ENCODE results near the gene NCKAP1.

NCKAP1 gene

GRCh38 chr2:183000846-183001245 is 37.4 kb downstream of the NCKAP1 start:
- Histone ChIP-seq H2BK120ac (ENCODE audit: low read depth, low read length) (no peak overlapping the region), H3K23ac (ENCODE audit: low read depth, low read length, poor library complexity) (no peak overlapping the region), H3K14ac (ENCODE audit: low read length) (no peak overlapping the region), H2BK15ac (ENCODE audit: low read length) (no peak overlapping the region), H3K36me3 (replicated peaks in 1 of 2; ENCODE audit: control insufficient read depth in 2 of 2, insufficient read depth in 2 of 2, low read length in 2 of 2) (peaks cover 4 to 73% of the 10 kb centered on the region in 2 donors), H4K8ac (ENCODE audit: low read depth, low read length) (no peak overlapping the region), H3K4me2 (ENCODE audit: insufficient read depth, low read length, poor library complexity, severe bottlenecking) (no peak overlapping the region), H3K79me1 (ENCODE audit: low read depth, low read length) (no peaks in the 10 kb centered on the region), H3K9me3 (replicated peaks in 1 of 2; ENCODE audit: control insufficient read depth in 2 of 2, insufficient read depth in 1 of 2, low read depth in 1 of 2, low read length in 2 of 2) (peaks cover 0 to 16% of the 10 kb centered on the region in 2 donors), H3K18ac (ENCODE audit: low read length) (no peak overlapping the region), H3K4ac (ENCODE audit: low read length) (no peak overlapping the region), H2AFZ (ENCODE audit: low read length) (no peak overlapping the region), H3K4me3 (ENCODE audit: low read length in 2 of 2) (no peak overlapping the region), H2BK12ac (ENCODE audit: low read length) (no peak overlapping the region), H3K27ac (replicated peaks; ENCODE audit: low read length) (no peak overlapping the region), H3K4me1 (ENCODE audit: control insufficient read depth in 2 of 2, insufficient read depth in 1 of 2, low read depth in 1 of 2, low read length in 2 of 2) (no peaks in the 10 kb centered on the region), H3K27me3 (ENCODE audit: control insufficient read depth in 3 of 3, insufficient read depth in 3 of 3, low read depth in 1 of 3, low read length in 3 of 3) (no peaks in the 10 kb centered on the region), H3K9ac (ENCODE audit: low read depth, low read length, poor library complexity) (no peak overlapping the region), H2AK5ac (ENCODE audit: low read depth, low read length) (no peak overlapping the region), H2BK5ac (ENCODE audit: low read length) (no peak overlapping the region), H4K91ac (ENCODE audit: low read depth, low read length, poor library complexity) (no peak overlapping the region)
- no peak for DNase-seq (ENCODE audit: low spot score)
- WGBS, 2 donors (ENCODE audit: extremely low coverage in 2 of 2, insufficient read length in 2 of 2, insufficient replicate concordance in 1 of 2) = no CpG with 5 or more reads among the region's 10 CpGs

DNA sequence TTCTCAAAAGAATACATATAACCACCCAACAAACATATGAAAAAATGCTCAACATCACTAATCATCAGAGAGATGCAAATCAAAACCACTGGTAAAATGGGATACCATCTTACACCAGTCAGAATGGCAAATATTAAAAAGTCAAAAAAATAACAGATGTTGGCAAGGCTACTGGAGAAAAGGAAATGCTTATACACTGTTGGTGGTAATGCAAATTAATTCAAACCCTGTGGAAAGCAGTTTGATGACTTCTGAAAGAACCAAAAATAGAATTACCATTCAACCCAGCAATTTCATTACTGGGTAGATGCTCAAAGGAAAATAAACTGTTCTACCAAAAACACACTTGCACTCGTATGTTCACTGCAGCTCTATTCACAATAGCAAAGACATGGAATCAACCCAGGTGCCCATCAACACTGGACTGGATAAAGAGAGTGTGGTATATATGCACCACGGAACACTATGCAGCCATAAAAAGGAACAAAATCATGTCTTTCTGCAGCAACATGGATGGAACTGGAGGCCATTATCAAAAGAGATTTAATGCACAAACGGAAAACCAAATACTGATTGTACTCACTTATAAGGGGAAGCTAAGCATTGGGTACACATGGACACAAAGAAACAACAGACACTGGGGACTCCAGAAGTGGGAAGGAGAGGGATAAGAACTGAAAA is 38.8 kb downstream of the NCKAP1 start:
- H3K36me3 ChIP-seq (replicated peaks in 1 of 2; ENCODE audit: control insufficient read depth in 2 of 2, insufficient read depth in 2 of 2, low read length in 2 of 2) = peaks cover 4 to 87% of the 10 kb centered on the region in 2 donors

DNA sequence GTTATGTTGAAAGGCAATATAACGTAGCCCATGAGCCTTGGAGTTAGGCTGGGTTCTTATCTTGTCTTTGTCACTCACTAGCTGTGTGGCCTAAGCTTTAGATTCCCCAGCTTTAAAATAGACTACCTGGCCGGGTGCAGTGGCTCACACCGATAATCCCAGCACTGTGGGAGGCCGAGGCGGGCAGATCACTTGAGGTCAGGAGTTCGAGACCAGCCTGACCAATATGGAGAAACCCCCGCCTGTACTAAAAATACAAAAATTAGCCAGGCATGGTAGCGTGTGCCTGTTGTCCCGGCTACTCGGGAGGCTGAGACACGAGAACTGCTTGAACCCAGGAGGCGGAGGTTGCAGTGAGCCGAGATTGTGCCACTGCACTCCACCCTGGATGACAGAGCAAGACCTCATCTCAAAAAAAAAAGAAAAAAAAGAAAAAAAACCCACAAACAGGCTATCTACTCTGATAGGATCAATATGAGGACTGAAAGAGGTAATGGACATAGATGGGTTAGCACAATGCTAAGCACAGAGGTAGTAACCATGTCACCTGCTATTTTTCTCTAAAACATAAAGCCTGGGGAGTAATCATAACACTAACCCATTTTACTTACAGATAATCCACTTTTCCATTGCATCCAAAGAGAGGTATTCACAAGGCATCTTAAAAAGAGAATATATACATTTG is 43.9 kb downstream of the NCKAP1 start:
- Histone ChIP-seq H3K4me1 (ENCODE audit: control insufficient read depth in 2 of 2, insufficient read depth in 1 of 2, low read depth in 1 of 2, low read length in 2 of 2) (no peaks in the 10 kb centered on the region), H2BK120ac (ENCODE audit: low read depth, low read length) (no peak overlapping the region), H2BK12ac (ENCODE audit: low read length) (no peak overlapping the region), H3K4ac (ENCODE audit: low read length) (no peak overlapping the region), H3K14ac (ENCODE audit: low read length) (no peak overlapping the region), H4K8ac (ENCODE audit: low read depth, low read length) (no peak overlapping the region), H3K27ac (replicated peaks; ENCODE audit: low read length) (no peak overlapping the region), H3K4me3 (ENCODE audit: low read length in 2 of 2) (no peak overlapping the region), H3K79me1 (ENCODE audit: low read depth, low read length) (no peaks in the 10 kb centered on the region), H3K9me3 (replicated peaks in 1 of 2; ENCODE audit: control insufficient read depth in 2 of 2, insufficient read depth in 1 of 2, low read depth in 1 of 2, low read length in 2 of 2) (peaks cover 0 to 2% of the 10 kb centered on the region in 2 donors), H2BK5ac (ENCODE audit: low read length) (no peak overlapping the region), H3K4me2 (ENCODE audit: insufficient read depth, low read length, poor library complexity, severe bottlenecking) (no peak overlapping the region), H3K23ac (ENCODE audit: low read depth, low read length, poor library complexity) (no peak overlapping the region), H3K9ac (ENCODE audit: low read depth, low read length, poor library complexity) (no peak overlapping the region), H3K27me3 (ENCODE audit: control insufficient read depth in 3 of 3, insufficient read depth in 3 of 3, low read depth in 1 of 3, low read length in 3 of 3) (no peaks in the 10 kb centered on the region), H2AFZ (ENCODE audit: low read length) (no peak overlapping the region), H2BK15ac (ENCODE audit: low read length) (no peak overlapping the region), H4K91ac (ENCODE audit: low read depth, low read length, poor library complexity) (no peak overlapping the region), H2AK5ac (ENCODE audit: low read depth, low read length) (no peak overlapping the region), H3K18ac (ENCODE audit: low read length) (no peak overlapping the region), H3K36me3 (replicated peaks in 1 of 2; ENCODE audit: control insufficient read depth in 2 of 2, insufficient read depth in 2 of 2, low read length in 2 of 2) (peaks cover 3 to 95% of the 10 kb centered on the region in 2 donors)
- WGBS, 2 donors (ENCODE audit: extremely low coverage in 2 of 2, insufficient read length in 2 of 2, insufficient replicate concordance in 1 of 2) = no CpG with 5 or more reads among the region's 13 CpGs
- DNase-seq (ENCODE audit: low spot score) = no peak

More for the DNA sequence above, 38.8 kb downstream of the NCKAP1 start:
- H3K4me3 ChIP-seq (ENCODE audit: low read length in 2 of 2) = no peak overlapping the region
- no peak overlapping the region for H2BK120ac ChIP-seq (ENCODE audit: low read depth, low read length)
- no peak overlapping the region for H3K14ac ChIP-seq (ENCODE audit: low read length)
- H3K4me1 ChIP-seq (ENCODE audit: control insufficient read depth in 2 of 2, insufficient read depth in 1 of 2, low read depth in 1 of 2, low read length in 2 of 2) = no peaks in the 10 kb centered on the region
- no peak overlapping the region for H3K18ac ChIP-seq (ENCODE audit: low read length)
- no peak overlapping the region for H3K23ac ChIP-seq (ENCODE audit: low read depth, low read length, poor library complexity)
- no peak for DNase-seq (ENCODE audit: low spot score)
- H4K8ac ChIP-seq (ENCODE audit: low read depth, low read length) = no peak overlapping the region
- H4K91ac ChIP-seq (ENCODE audit: low read depth, low read length, poor library complexity) = no peak overlapping the region
- H2BK15ac ChIP-seq (ENCODE audit: low read length) = no peak overlapping the region
- H3K27me3 ChIP-seq (ENCODE audit: control insufficient read depth in 3 of 3, insufficient read depth in 3 of 3, low read depth in 1 of 3, low read length in 3 of 3) = no peaks in the 10 kb centered on the region
- peaks cover 0 to 16% of the 10 kb centered on the region in 2 donors for H3K9me3 ChIP-seq (replicated peaks in 1 of 2; ENCODE audit: control insufficient read depth in 2 of 2, insufficient read depth in 1 of 2, low read depth in 1 of 2, low read length in 2 of 2)
- no peaks in the 10 kb centered on the region for H3K79me1 ChIP-seq (ENCODE audit: low read depth, low read length)
- no CpG with 5 or more reads among the region's 3 CpGs for WGBS, 2 donors (ENCODE audit: extremely low coverage in 2 of 2, insufficient read length in 2 of 2, insufficient replicate concordance in 1 of 2)
- H3K4me2 ChIP-seq (ENCODE audit: insufficient read depth, low read length, poor library complexity, severe bottlenecking) = no peak overlapping the region
- no peak overlapping the region for H2BK12ac ChIP-seq (ENCODE audit: low read length)
- no peak overlapping the region for H3K9ac ChIP-seq (ENCODE audit: low read depth, low read length, poor library complexity)
- no peak overlapping the region for H3K27ac ChIP-seq (replicated peaks; ENCODE audit: low read length)
- no peak overlapping the region for H2AFZ ChIP-seq (ENCODE audit: low read length)
- H2BK5ac ChIP-seq (ENCODE audit: low read length) = no peak overlapping the region
- no peak overlapping the region for H2AK5ac ChIP-seq (ENCODE audit: low read depth, low read length)
- H3K4ac ChIP-seq (ENCODE audit: low read length) = no peak overlapping the region

GRCh38 chr2:182982941-182983340 is 55.3 kb downstream of the NCKAP1 start:
- Histone ChIP-seq H2BK5ac (ENCODE audit: low read length) (no peak overlapping the region), H2AFZ (ENCODE audit: low read length) (no peak overlapping the region), H3K23ac (ENCODE audit: low read depth, low read length, poor library complexity) (no peak overlapping the region), H4K91ac (ENCODE audit: low read depth, low read length, poor library complexity) (no peak overlapping the region), H3K79me1 (ENCODE audit: low read depth, low read length) (no peaks in the 10 kb centered on the region), H3K4me1 (ENCODE audit: control insufficient read depth in 2 of 2, insufficient read depth in 1 of 2, low read depth in 1 of 2, low read length in 2 of 2) (no peaks in the 10 kb centered on the region), H3K27me3 (ENCODE audit: control insufficient read depth in 3 of 3, insufficient read depth in 3 of 3, low read depth in 1 of 3, low read length in 3 of 3) (no peaks in the 10 kb centered on the region), H3K36me3 (replicated peaks in 1 of 2; ENCODE audit: control insufficient read depth in 2 of 2, insufficient read depth in 2 of 2, low read length in 2 of 2) (peaks cover 6 to 94% of the 10 kb centered on the region in 2 donors), H3K9me3 (replicated peaks in 1 of 2; ENCODE audit: control insufficient read depth in 2 of 2, insufficient read depth in 1 of 2, low read depth in 1 of 2, low read length in 2 of 2) (no peaks in the 10 kb centered on the region), H3K27ac (replicated peaks; ENCODE audit: low read length) (no peak overlapping the region), H2BK120ac (ENCODE audit: low read depth, low read length) (no peak overlapping the region), H4K8ac (ENCODE audit: low read depth, low read length) (no peak overlapping the region), H3K9ac (ENCODE audit: low read depth, low read length, poor library complexity) (no peak overlapping the region), H3K18ac (ENCODE audit: low read length) (no peak overlapping the region), H3K4ac (ENCODE audit: low read length) (no peak overlapping the region), H3K4me3 (ENCODE audit: low read length in 2 of 2) (no peak overlapping the region), H2AK5ac (ENCODE audit: low read depth, low read length) (no peak overlapping the region), H2BK12ac (ENCODE audit: low read length) (no peak overlapping the region), H3K4me2 (ENCODE audit: insufficient read depth, low read length, poor library complexity, severe bottlenecking) (no peak overlapping the region), H2BK15ac (ENCODE audit: low read length) (no peak overlapping the region), H3K14ac (ENCODE audit: low read length) (no peak overlapping the region)
- no peak for DNase-seq (ENCODE audit: low spot score)
- no CpG with 5 or more reads among the region's 2 CpGs for WGBS, 2 donors (ENCODE audit: extremely low coverage in 2 of 2, insufficient read length in 2 of 2, insufficient replicate concordance in 1 of 2)
